Epithelial cell of esophagus (primary cell): ENCODE results near the gene LYZL2.
"Not testable (repeated sequence)": the region's sequence is repeated elsewhere in the genome, so short reads cannot be mapped to it uniquely, and the experiment has no call there.

ENCODE experiments used
- DNase-seq: peaks from one replicate; pipeline ENCODE4 v3.0.0; 2010; ENCODE audit warnings: low read depth
- H3K4me3 ChIP-seq: 2 replicates; pipeline ENCODE4 v1.5.1; 2011; ENCODE audit warnings: mild to moderate bottlenecking, low read length, control low read depth
- TF ChIP-seq, protein P1 (sequence below): IDR thresholded peaks from 2 replicates; pipeline ENCODE4 v1.5.1; 2011; ENCODE audit warnings: low read depth, mild to moderate bottlenecking, low read length, control low read depth, inconsistent platforms; ENCODE audit not compliant: insufficient read depth; ENCODE audit errors: missing control alignments

LYZL2 gene

DNA sequence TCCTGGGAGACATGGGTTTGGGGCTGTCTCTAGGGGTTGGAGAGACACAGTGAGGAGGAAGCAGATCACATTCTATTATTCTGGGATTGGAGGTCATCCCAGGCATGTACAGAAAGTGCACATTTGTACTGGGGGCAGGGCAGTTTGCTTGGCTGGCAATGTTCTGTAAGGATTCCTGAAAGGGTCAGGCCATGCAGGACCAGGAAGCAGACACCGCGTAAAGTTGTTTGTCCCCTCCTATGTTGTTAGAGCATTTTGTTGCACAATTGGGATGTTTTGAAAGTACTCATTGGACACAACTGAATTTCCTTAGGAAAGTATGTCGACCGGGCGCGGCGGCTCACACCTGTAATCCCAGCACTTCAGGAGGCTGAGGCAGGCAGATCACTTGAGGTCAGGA, 12.5 kb downstream of the LYZL2 start:
- DNase-seq: no peak
- TF ChIP-seq, protein P1, sequence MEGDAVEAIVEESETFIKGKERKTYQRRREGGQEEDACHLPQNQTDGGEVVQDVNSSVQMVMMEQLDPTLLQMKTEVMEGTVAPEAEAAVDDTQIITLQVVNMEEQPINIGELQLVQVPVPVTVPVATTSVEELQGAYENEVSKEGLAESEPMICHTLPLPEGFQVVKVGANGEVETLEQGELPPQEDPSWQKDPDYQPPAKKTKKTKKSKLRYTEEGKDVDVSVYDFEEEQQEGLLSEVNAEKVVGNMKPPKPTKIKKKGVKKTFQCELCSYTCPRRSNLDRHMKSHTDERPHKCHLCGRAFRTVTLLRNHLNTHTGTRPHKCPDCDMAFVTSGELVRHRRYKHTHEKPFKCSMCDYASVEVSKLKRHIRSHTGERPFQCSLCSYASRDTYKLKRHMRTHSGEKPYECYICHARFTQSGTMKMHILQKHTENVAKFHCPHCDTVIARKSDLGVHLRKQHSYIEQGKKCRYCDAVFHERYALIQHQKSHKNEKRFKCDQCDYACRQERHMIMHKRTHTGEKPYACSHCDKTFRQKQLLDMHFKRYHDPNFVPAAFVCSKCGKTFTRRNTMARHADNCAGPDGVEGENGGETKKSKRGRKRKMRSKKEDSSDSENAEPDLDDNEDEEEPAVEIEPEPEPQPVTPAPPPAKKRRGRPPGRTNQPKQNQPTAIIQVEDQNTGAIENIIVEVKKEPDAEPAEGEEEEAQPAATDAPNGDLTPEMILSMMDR: no peak
- no peak overlapping the region for H3K4me3 ChIP-seq

- DNase-seq: peak; percentile 62
- not testable (repeated sequence) for H3K4me3 ChIP-seq
These were observed 18.5 kb downstream of the LYZL2 start for GRCh38 chr10:30611041-30611440.

DNA sequence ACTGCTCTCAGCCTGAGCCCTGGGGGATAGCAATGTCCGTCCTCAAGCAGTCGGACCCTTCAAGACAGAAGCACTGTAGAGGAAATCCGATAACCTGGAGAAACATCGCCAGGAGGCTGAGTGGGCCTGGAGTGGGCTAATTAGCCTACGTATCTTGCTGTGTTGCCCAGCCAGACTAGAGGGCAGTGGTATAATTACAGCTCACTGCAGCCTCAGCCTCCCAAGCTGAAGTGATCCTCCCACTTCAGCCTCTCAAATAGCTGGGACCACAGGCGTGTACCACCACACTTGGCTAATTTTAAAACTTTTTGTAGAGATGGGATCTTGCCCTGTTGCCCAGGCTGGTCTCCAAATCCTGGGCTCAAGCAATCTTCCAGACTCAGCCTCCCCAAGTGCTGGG, 21.7 kb downstream of the LYZL2 start:
- no peak overlapping the region for H3K4me3 ChIP-seq
- TF ChIP-seq, protein P1: no peak
- no peak for DNase-seq

- TF ChIP-seq, protein P1: no peak
- no peak overlapping the region for H3K4me3 ChIP-seq
- no peak for DNase-seq
These were observed 23.2 kb downstream of the LYZL2 start for GRCh38 chr10:30606313-30606712.

- H3K4me3 ChIP-seq: not testable (repeated sequence)
These were observed 24.0 kb downstream of the LYZL2 start for GRCh38 chr10:30605341-30606121.

GRCh38 chr10:30603589-30603988, 26.0 kb downstream of the LYZL2 start:
- DNase-seq: no peak
- H3K4me3 ChIP-seq: no peak overlapping the region
- TF ChIP-seq, protein P1: no peak

More at GRCh38 chr10:30605341-30606121, 24.0 kb downstream of the LYZL2 start:
- not testable (repeated sequence) for DNase-seq

- DNase-seq: no peak
- H3K4me3 ChIP-seq: no peak overlapping the region
- TF ChIP-seq, protein P1: no peak
These were observed 26.8 kb downstream of the LYZL2 start for GRCh38 chr10:30602747-30603146.

- TF ChIP-seq, protein P1: no peak
- no peak overlapping the region for H3K4me3 ChIP-seq
- DNase-seq: no peak
These were observed 29.5 kb downstream of the LYZL2 start for GRCh38 chr10:30600005-30600404.
